Spleen (tissue), 7 donors: Measurements from ENCODE around the gene SORCS1.

Experiments used
- POLR2A ChIP-seq, 3 donors: fragments of 450-650 bp; IDR thresholded peaks; one replicate each; pipeline ENCODE4 v1.5.1; 2017; ENCODE audit warnings: antibody characterized with exemption in 3 of 3, mild to moderate bottlenecking in 1 of 3
- TF ChIP-seq, protein P1 (sequence below), 11 experiments: fragments of 200-600 bp in 7 of 11; fragments of 450-650 bp in 4 of 11; sonication (generic) in 4 of 11; IDR thresholded peaks in 8 of 11; conservative IDR thresholded peaks in 3 of 11; 1 replicate in 7 of 11; 2 replicates in 4 of 11; pipeline versions ENCODE4 v1.4.0 to v1.8.0; 2016 to 2021; ENCODE audit warnings: antibody characterized with exemption in 11 of 11, inconsistent platforms in 4 of 11, mild to moderate bottlenecking in 1 of 11
- donor health status: DM: no; HTN: no; CAD: no; lungs with moderate emphysema.
- donor health status: DM: no; HTN: no; CAD: no.
- donor health status: DM: no; HTN: no; CAD: no.

DNA sequence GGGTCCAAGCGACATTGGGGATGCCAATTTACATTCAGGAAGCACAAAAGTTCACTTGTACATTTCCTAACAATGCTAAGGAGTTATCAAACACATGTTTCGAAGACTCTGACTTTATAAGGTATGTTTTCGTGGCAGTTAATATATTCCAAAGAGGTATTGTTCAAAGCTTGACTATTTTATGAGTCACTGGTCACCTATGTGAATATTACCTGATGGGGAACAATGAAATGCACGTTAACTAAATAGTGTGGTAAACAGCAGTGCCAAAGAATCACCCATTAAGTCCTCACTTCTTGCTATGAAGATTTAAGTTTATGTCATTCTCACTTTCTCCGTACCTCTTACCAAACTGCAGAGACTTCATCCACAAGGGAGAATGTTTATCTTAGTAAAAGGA lies 550.2 kb downstream of the SORCS1 start:
- TF ChIP-seq, protein P1, sequence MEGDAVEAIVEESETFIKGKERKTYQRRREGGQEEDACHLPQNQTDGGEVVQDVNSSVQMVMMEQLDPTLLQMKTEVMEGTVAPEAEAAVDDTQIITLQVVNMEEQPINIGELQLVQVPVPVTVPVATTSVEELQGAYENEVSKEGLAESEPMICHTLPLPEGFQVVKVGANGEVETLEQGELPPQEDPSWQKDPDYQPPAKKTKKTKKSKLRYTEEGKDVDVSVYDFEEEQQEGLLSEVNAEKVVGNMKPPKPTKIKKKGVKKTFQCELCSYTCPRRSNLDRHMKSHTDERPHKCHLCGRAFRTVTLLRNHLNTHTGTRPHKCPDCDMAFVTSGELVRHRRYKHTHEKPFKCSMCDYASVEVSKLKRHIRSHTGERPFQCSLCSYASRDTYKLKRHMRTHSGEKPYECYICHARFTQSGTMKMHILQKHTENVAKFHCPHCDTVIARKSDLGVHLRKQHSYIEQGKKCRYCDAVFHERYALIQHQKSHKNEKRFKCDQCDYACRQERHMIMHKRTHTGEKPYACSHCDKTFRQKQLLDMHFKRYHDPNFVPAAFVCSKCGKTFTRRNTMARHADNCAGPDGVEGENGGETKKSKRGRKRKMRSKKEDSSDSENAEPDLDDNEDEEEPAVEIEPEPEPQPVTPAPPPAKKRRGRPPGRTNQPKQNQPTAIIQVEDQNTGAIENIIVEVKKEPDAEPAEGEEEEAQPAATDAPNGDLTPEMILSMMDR (IDR thresholded peaks at IDR 0.05 in 8 of 11, conservative IDR thresholded peaks at IDR 0.05 in 3 of 11) = no peak
- no peak for TF ChIP-seq POLR2A (IDR thresholded peaks at IDR 0.05)
